Measurements from ENCODE around the gene EPHA6. TPM values are rescaled to one million over a fixed set of nuclear protein-coding genes. Genes with fewer than 3 reads are reported as not detected.

EPHA6 gene
- total and polyA plus RNA-seq, 2 donors (not counting 3 experiments of a cell fraction or from before 2014, with no cell fraction given) = not detected

DNA sequence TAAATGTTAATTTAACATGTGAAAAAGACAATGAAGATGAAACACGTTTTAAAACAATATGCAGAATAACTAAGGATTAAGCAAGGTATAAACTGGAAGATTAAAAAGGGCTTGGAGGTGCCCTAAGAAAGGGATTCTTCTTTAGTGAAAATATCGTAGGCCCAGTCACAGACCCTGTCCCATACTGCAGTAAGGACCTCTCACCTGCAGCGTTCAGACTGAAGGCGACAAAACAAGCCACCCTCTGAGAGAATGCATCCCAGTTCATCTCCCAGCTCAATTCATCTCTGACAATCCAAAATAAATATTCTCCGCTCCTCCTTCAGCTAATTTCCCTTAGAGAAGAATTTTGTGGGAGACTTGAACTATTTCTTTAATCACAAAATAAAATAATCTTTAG is 847.9 kb downstream of the EPHA6 start:
- FAIRE-seq = no peak
- TF ChIP-seq MYC (IDR thresholded peaks at IDR 0.05; ENCODE audit: low read depth, low read length) (no peak), GATA2 (IDR thresholded peaks at IDR 0.05; ENCODE audit: insufficient read depth, insufficient read length, low read depth, low read length) (no peak), POLR2AphosphoS5 (IDR thresholded peaks at IDR 0.05; ENCODE audit: insufficient read depth, low read depth, low read length) (no peak), POLR2A (IDR thresholded peaks at IDR 0.05; ENCODE audit: low read depth, low read length) (no peak), JUN (IDR thresholded peaks at IDR 0.05; ENCODE audit: borderline replicate concordance, insufficient read depth, insufficient read length, low read depth) (no peak), EZH2 (IDR thresholded peaks at IDR 0.05; ENCODE audit: borderline replicate concordance, low read depth, low read length, severe bottlenecking) (no peak), FOS (IDR thresholded peaks at IDR 0.05; ENCODE audit: borderline replicate concordance, insufficient read depth, low read length) (no peak)
- TF ChIP-seq, protein P1, sequence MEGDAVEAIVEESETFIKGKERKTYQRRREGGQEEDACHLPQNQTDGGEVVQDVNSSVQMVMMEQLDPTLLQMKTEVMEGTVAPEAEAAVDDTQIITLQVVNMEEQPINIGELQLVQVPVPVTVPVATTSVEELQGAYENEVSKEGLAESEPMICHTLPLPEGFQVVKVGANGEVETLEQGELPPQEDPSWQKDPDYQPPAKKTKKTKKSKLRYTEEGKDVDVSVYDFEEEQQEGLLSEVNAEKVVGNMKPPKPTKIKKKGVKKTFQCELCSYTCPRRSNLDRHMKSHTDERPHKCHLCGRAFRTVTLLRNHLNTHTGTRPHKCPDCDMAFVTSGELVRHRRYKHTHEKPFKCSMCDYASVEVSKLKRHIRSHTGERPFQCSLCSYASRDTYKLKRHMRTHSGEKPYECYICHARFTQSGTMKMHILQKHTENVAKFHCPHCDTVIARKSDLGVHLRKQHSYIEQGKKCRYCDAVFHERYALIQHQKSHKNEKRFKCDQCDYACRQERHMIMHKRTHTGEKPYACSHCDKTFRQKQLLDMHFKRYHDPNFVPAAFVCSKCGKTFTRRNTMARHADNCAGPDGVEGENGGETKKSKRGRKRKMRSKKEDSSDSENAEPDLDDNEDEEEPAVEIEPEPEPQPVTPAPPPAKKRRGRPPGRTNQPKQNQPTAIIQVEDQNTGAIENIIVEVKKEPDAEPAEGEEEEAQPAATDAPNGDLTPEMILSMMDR (IDR thresholded peaks at IDR 0.05; ENCODE audit: extremely low read depth in 1 of 2, insufficient read depth in 1 of 2, low read depth in 1 of 2, low read length in 2 of 2) = no peak
- TF ChIP-seq, protein P2, sequence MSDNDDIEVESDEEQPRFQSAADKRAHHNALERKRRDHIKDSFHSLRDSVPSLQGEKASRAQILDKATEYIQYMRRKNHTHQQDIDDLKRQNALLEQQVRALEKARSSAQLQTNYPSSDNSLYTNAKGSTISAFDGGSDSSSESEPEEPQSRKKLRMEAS (IDR thresholded peaks at IDR 0.05; ENCODE audit: insufficient read depth, insufficient read length) = no peak

More for the DNA sequence above, 847.9 kb downstream of the EPHA6 start:
- no peaks in the 10 kb centered on the region for H3K9me3 ChIP-seq (replicated peaks; ENCODE audit: control insufficient read depth, insufficient read depth, low read length)
- H3K9ac ChIP-seq (replicated peaks; ENCODE audit: extremely low read depth, insufficient read depth, low read length) = no peak overlapping the region
- no peak overlapping the region for H3K27ac ChIP-seq (ENCODE audit: insufficient read depth, low read depth, low read length)
- intact Hi-C loops (cut with micrococcal nuclease) (no loop called here), dilution Hi-C loops (cut with MboI; ENCODE audit: extremely low pct_ligation_motif_present, low sequenced_read_pairs) (no loop called here)
- no peak overlapping the region for H3K4me3 ChIP-seq (replicated peaks in 1 of 3; ENCODE audit: insufficient read depth in 1 of 3, low read depth in 1 of 3, low read length in 3 of 3)
- H3K4me1 ChIP-seq (ENCODE audit: control insufficient read depth, extremely low read depth, insufficient read depth, low read length) = no peaks in the 10 kb centered on the region
- no peaks in the 10 kb centered on the region for H4K20me1 ChIP-seq (replicated peaks; ENCODE audit: control insufficient read depth, extremely low read depth, insufficient read depth, low read length)
- H3K79me2 ChIP-seq (ENCODE audit: control insufficient read depth, insufficient read depth, low read length) = no peaks in the 10 kb centered on the region
- ChIA-PET POLR2A (no interaction called here), CTCF (no interaction called here)
- no peak overlapping the region for H3K4me2 ChIP-seq (ENCODE audit: insufficient read depth, low read length)
- DNase-seq (ENCODE audit: low read depth, low spot score) = no peak
- no TSS peak for BruUV-seq (replicated peaks)
- H3K36me3 ChIP-seq (ENCODE audit: control insufficient read depth in 2 of 2, extremely low read depth in 1 of 2, insufficient read depth in 2 of 2, low read length in 2 of 2) = no peaks in the 10 kb centered on the region
- H3K27me3 ChIP-seq (ENCODE audit: control insufficient read depth in 2 of 2, insufficient read depth in 2 of 2, low read length in 2 of 2) = no peaks in the 10 kb centered on the region
- H3K9me1 ChIP-seq (replicated peaks; ENCODE audit: control insufficient read depth, extremely low read depth, insufficient read depth, low read length) = no peaks in the 10 kb centered on the region
- H2AFZ ChIP-seq (ENCODE audit: low read depth, low read length) = no peak overlapping the region

All from endothelial cell of umbilical vein (primary cell).